ENCODE measurements around the gene GAB2.

DNA sequence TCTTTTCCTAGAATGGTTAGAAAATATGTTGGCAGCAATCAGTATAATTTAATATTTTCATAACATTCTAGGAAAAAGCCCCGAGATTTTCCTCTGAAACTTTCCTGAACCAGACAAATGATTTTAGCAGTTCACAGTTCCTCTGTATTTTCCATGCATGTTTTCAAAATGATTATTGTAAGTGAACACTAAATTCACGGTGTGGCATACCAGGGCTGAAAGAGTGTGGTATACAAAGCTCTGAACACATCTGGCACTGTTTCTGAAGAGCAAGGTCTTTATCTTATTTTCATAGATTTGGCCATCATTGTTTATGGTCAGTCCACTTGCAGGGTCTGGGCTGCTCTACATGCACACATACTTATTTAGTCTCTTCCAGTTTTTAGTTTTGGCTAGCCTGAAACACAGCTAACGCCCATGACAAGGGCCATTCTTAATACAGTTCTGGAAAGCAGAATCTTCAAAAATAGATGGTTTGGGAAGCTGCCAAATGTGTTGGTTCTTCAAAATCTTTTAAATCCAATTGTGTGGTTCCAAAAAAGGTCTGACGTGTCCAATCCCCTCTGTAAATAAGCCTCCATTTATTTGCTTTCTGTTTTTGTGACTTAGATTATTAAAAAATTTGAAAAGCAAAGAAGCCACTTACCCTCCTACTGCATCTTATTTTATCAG lies 7.9 kb upstream of the GAB2 start:
- TF ChIP-seq, protein P1, sequence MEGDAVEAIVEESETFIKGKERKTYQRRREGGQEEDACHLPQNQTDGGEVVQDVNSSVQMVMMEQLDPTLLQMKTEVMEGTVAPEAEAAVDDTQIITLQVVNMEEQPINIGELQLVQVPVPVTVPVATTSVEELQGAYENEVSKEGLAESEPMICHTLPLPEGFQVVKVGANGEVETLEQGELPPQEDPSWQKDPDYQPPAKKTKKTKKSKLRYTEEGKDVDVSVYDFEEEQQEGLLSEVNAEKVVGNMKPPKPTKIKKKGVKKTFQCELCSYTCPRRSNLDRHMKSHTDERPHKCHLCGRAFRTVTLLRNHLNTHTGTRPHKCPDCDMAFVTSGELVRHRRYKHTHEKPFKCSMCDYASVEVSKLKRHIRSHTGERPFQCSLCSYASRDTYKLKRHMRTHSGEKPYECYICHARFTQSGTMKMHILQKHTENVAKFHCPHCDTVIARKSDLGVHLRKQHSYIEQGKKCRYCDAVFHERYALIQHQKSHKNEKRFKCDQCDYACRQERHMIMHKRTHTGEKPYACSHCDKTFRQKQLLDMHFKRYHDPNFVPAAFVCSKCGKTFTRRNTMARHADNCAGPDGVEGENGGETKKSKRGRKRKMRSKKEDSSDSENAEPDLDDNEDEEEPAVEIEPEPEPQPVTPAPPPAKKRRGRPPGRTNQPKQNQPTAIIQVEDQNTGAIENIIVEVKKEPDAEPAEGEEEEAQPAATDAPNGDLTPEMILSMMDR (IDR thresholded peaks at IDR 0.05; ENCODE audit: low read length): no peak
- TF ChIP-seq EZH2 (IDR thresholded peaks at IDR 0.05; ENCODE audit: borderline replicate concordance, low read length): no peak
